A549 (cell line): ENCODE measurements around the gene CDH11.

Experiments
- BHLHE40 ChIP-seq: IDR thresholded peaks from 2 replicates; pipeline ENCODE4 v1.6.1; 2012; ENCODE audit warnings: low read depth, low read length, inconsistent platforms
- CHD2 ChIP-seq: fragments of 150-350 bp; IDR thresholded peaks from 2 replicates; pipeline ENCODE4 v1.6.1; 2014; ENCODE audit warnings: low read length; ENCODE audit not compliant: partially characterized antibody
- REST ChIP-seq: fragments of 200-600 bp; sonication (generic); IDR thresholded peaks from 2 replicates; pipeline ENCODE4 v1.6.1; 2016; ENCODE audit warnings: antibody characterized with exemption, mild to moderate bottlenecking, moderate library complexity

GRCh38 chr16:64989050-64989449, 132.8 kb downstream of the CDH11 start:
- TF ChIP-seq BHLHE40 (no peak), CHD2 (no peak), REST (no peak)
